ELF-1 (cell line): ENCODE results near the gene STK16.
"Not testable (repeated sequence)": the region's sequence is repeated elsewhere in the genome, so short reads cannot be mapped to it uniquely, and the experiment has no call there.

ENCODE experiments used
- DNase-seq: peaks from one replicate; pipeline ENCODE4 v3.0.0-alpha.2; 2016; ENCODE audit warnings: low read depth, low spot score

Gene STK16, protein sequence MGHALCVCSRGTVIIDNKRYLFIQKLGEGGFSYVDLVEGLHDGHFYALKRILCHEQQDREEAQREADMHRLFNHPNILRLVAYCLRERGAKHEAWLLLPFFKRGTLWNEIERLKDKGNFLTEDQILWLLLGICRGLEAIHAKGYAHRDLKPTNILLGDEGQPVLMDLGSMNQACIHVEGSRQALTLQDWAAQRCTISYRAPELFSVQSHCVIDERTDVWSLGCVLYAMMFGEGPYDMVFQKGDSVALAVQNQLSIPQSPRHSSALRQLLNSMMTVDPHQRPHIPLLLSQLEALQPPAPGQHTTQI

DNA sequence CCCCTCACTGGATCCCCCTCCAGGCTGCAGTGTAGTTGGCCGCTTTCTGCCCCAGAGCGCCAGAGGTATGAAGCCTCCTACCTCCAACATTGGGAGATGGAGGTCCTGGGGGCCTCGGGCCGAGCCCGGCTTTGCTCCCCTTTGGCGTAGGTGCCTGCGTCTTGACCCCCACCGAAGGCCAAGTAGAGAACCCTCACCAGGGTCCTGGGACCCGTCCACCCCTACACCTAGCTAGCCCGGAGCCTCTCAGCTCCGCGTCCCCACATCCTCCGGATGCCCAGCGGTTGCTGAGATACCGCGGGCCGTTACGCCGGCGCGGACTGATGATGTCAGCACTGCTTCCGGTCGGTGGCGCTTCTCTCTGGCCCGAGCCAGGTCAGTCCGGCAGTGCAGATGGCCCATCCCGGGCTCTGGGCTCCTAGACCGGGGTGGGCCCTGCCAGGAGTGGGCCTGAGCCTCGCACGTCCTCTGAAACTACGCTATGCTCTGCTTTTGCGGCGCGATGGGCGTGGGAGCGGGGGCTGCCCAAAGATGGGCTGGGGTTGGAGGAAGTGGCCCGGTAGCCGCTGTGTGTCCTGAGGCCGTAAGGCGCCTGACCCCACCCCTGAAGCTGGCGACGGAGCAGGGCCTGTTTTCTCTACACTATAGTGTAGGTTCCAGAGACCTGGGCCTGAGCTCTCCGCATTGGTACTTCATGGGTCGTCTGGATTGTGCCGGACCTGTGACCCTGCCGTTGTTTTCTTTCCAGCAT is at the start of gene STK16, which contains the start of gene GLB1L:
Gene STK16, plus strand, starts transcription at position 332 of the 751 bp plus-strand sequence. CDS start 521 bp downstream, outside the sequence.
Gene GLB1L, minus strand, starts transcription at position 297 of the 751 bp plus-strand sequence. CDS start 1,871 bp downstream, outside the sequence.
- peak; percentile 97 for DNase-seq

DNA sequence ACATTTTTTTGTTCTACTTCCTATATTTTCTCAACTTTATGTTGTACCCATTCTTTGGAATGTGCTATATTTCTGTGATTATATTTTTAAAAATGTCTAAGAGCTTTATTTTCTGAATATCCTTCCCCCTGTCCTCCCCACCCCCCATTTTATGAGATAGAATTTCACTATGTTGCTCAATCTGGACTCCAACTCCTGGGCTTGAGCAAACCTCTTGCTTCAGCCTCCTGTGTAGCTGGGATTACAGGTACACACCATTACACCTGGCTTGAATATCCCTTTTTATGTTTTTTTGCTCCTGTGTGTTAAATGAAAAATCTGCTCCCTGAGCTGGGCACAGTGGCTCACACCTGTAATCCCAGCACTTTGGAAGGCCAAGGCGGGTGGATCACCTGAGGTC is 47.9 kb upstream of the STK16 start:
- DNase-seq: no peak

DNA sequence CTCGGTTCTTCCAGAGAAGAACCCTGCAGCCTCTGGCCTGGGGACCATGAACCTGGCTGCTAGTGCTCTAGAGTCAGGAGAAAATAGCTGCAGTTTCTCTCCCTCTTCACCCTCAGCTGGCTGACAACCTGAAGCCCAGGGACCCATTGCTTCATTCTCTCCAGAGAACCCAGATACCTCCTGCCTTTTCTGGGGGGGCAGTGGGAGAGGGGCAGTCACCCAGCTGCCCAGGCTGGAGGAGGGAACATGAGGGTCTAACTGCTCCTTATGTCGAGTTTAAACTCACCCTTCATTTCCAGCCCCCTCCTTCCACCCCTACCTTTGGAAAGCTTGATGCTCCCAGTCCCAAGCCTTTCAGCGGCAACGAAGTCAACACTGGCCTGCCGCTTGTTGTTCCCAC is 46.3 kb upstream of the STK16 start:
- DNase-seq: no peak

DNA sequence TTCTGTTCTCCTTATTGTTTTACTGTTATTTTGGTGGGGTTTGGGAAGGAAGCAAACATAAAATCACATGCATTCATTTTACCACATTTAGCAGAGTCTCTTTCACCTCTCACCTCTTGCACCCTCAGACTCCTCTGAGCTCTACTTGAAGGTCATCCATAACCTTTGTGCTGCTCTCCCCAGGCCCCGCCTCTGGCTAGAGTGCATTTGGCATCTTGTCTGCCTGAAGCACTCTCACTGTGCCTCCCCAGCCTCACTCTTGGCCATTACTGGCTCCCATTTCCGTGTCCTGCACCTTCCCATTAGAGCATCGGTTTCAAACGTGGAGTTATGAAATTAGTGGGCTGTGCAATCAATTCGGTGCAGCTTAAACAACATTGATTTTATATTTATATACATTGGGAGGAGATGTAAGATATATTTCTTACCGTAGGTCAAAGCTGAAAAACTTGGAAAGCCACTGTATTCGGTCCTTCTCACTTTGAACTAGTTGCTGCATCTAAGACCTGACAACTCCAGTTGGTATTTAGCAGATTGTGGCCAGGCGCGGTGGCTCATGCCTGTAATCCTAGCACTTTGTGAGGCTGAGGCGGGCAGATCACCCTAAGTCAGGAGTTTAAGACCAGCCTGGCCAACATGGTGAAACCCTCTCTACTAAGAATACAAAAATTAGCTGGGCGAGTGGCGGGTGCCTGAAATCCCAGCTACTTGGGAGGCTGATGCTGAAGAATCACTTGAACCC is 45.6 kb upstream of the STK16 start:
- DNase-seq: no peak

DNA sequence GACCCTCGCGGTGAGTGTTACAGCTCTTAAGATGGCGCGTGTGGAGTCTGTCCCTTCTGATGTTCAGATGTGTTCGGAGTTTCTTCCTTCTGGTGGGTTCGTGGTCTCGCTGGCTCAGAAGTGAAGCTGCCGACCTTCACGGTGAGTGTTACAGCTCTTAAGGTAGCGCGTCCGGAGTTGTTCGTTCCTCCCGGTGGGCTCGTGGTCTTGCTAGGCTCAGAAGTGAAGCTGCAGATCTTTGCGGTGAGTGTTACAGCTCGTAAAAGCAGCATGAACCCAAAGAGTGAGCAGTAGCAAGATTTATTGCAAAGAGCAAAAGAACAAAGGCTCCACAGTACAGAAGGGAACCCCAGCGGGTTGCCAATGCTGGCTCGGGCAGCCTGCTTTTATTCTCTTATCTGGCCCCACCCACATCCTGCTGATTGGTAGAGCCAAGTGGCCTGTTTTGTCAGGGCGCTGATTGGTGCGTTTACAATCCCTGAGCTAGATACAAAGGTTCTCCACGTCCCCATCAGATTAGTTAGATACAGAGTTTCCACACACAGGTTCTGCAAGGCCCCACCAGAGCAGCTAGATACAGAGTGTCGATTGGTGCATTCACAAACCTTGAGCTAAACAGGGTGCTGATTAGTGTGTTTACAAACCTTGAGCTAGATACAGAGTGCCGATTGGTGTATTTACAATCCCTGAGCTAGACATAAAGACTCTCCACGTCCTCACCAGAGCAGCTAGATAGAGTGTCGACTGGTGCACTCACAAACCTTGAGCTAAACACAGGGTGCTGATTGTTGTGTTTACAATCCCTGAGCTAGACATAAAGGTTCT is 44.6 kb upstream of the STK16 start:
- peak; percentile 26 for DNase-seq

DNA sequence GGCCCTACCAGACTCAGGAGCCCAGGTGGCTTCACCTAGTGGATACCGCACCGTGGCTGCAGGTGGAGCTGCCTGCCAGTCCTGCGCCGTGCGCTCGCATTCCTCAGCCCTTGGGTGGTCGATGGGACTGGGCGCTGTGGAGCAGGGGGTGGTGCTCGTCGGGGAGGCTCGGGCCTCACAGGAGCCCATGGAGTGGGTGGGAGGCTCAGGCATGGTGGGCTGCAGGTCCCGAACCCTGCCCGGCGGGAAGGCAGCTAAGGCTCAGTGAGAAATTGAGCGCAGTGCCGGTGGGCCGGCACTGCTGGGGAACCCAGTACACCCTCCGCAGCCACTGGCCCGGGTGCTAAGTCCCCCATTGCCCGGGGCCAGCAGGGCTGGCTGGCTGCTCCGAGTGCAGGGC is 43.9 kb upstream of the STK16 start:
- DNase-seq: not testable (repeated sequence)

DNA sequence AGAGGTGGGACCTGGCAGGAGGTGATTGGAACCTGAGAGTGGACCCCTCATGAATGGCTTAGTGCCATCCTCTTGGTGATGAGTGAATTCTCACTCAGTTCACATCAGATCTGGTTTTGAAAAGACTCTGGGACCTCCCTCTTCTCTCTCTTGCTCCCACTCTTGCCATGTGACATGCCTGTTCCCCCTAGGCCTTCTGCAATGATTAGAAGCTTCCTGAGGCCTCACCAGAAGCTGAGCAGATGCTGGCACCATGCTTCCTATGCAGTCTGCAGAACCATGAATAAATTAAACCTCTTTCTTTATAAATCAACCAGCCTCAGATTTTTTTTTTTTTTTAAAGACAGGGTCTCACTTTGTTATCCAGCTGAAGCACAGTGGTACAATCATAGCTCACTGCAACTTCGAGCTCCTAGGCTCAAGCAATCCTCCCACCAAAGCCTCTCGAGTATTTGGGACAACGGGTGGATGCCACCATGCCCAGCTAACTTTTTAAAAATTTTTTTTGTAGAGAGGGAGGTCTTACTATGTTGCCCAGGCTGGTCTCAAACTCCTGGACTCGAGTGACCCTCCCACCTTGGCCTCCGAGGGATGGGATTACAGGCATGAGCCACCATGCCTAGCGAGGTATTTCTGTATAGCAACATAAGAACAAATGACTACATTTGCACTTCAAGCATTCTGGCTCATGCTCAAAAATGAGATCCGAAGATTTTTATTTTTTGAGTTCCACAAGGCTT is 40.7 kb upstream of the STK16 start:
- no peak for DNase-seq

DNA sequence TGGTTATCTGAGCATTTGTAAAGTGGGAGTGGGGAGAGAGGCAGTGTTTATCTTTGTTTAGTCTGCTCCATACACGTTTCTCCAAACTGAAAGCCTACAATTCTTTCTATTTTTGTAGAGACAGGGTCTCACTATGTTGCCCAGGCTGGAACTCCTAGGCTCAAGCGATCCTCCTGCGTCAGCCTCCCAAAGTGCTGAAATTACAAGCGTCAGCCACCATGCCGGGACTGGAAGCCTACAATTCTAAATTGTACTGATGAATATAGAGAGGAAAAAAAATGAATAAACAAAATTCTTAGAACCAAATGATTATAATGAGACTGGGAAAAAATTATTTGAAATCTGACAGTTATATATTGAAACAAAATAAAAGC is 40.1 kb upstream of the STK16 start:
- no peak for DNase-seq

DNA sequence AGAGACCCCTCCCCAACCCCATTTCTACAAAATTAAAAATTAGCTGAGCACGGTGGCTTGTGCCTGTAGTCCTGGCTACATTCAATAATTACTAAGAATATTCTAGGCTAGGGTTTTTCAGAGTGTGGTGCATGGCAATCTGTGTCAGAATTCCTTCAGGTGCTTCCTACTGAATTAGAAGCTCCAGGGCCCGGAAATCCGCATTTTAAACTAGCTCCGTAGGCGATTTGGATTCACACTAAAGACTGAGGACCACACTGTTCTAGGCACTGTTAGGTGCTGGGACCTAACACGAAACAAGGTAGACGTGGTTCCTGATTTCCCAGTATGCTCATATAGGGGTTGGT is 39.3 kb upstream of the STK16 start:
- no peak for DNase-seq

DNA sequence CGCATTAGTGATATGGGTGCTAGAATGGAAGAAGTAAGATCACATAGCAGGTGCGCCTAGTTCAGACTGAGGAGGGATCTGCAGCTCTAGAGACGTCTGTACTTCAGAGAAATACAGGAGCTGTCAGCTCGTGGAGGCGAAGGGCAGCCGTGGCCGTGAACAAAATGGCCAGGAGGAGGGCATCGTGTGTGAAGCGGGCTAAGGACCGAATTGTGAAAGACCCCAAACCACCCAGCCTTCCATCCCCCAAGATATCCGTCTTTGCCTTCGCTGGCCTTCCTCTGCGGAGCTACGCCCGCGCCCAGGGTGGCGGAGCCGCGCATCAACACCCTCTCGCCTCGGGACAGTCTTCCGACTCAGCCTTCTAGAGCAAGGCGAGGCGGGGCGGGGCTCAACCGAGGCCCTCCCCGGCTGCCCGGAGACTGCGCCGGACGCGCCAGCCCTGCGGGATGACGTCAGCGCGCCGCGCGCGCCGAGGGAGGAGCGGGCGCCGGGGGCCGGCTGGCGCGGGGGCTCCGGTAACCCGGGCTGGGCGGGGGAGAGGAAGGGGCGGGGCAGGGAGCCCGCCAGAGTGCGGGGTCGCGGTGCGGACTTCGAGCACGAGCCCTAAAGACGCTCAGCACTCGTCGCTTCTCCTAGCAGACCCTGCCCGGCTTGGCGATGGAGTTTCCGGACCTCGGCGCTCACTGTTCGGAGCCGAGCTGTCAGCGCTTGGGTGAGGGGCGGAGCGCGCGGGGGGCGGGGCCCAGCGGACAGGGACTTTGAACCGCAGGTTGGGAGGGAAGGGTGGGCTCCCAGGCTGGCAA is 38.7 kb upstream of the STK16 start, which contains the start of gene ZFAND2B:
Gene ZFAND2B, plus strand, starts transcription at position 455 of the 806 bp plus-strand sequence. Its CDS starts 206 bp downstream, at position 661.
- DNase-seq: peak; percentile 95

DNA sequence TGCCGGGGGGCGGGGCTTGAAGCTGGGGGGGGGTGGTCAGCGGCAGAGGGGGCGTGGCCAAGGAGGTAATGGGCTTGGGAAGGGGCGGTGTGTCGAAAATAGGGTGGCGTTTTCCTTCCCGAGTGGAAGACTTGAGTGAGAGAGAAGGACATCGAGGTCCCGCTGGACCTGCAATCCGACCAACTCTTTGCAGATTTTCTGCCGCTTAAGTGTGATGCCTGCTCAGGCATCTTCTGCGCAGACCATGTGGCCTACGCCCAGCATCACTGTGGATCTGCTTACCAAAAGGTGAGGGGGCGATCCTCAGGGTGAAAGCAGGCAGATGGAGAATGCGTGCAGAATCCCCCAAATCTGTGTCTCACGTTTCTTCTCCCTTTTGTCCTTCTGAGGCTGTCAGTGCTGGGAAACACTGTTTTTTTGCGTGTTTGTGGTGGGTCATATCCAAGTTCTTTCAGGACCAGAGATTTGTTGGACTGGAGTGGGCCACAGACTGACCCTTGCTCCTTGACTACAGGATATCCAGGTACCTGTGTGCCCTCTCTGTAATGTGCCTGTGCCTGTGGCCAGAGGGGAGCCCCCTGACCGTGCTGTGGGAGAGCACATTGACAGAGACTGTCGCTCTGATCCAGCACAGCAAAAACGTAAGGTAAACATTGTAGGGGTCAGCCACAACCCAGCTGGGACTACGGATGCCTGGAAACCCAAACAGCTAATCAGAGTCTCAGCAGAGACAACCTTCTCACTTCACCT is 38.0 kb upstream of the STK16 start:
- no peak for DNase-seq

DNA sequence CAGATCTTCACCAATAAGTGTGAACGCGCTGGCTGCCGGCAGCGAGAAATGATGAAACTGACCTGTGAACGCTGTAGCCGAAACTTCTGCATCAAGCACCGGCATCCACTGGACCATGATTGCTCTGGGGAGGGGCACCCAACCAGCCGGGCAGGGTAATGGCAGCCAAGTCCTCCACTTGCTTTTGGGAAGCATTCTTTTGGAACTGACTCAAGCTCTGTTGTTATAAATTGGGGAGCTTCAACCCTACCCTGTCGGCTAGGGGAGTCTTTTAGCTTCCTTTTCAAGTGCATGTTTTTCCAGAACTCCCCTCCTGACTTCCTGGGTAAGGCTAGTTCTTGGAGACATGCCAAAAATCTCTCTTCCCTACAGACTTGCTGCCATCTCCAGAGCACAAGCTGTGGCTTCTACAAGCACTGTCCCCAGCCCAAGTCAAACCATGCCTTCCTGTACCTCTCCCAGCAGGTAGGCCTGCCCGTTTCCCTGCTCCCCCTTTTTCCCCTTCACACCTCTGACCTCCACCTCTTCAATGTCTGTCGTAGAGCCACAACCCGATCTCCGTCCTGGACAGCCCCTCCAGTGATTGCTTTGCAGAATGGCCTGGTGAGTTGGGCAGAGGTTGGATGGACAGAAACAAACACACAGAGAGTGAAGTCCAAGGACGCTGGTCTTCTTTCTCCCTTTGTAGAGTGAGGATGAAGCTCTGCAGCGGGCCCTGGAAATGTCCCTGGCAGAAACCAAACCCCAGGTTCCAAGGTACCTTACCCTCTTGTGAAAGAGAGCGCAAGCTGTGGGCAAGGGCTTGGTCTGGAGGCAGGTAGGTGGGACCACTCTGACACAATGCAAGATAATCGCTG is 37.2 kb upstream of the STK16 start:
- DNase-seq: no peak

DNA sequence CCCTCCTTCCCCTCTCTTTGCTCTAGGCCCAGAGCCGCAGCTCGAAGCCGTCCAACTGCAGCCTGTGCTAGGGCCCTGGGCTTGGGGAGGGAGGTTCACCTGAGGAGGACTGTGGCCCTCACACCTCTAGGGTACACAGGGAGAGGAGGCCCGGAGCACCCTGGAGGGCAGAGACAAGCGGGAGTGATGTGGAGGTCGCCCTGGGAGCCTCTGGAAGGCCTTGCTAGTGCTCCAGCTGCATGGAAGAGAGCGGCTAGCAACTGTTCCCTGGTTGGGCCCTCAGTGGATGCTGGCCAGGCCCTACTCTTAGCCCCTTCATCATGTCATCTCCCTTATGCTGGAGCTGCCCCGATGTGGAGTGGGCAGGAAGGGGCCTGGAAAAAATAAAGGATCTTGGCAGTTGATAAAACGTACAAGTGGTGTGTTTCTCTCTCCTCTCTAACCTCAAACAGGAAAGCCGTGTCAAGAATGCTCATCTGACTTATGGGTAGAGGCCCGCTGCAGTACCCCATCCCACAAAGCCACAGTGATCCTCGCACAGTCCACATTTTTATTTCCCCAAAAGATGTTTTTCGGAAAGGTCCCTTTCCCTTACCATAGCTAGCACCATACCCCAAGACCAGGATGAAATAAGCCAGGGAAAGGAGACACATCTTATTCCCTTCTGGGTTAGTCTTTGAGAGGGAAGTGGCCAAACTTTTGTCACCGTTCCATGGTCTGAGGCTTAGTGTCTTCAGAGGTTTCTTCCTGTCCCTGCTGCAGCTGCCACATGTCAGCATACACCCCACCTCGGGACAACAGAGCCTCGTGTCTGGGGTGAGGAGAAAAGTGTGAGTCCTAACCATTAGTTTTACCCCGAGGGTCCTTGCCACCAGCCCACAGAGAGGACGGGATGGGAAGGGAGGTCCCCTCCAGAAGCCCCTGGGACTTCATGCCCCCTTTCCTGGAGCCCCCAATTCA is 35.8 kb upstream of the STK16 start:
- DNase-seq: no peak

DNA sequence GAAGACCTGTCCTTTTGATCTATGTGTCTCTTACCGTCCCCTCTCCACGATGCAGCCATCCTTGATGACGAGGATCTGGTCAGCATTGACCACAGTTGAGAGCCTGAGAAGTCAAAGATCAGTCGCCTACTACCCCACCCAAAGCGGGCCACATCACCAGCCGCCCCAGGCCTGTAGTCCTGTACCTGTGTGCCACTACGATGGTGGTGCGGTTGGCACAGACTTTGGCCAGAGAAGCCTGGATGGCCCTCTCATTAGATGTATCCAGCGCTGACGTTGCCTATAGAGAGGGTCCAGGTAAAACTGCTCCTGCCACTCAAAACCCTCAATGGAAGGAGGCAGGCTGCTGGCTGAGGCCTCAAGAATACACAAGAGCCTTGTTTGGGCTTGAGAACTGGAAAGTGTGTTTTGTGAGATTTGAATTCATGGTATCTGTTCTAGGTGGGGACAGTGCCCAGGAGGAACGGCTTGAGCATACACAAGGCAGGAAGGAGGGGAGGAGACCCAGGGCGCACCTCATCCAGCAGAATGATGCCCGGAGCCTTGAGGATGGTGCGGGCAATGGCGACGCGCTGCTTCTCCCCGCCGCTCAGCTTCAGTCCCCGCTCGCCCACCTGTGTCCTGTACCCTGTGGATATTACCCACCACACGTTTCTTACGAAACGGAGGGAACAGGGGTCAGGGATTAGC is 34.9 kb upstream of the STK16 start:
- no peak for DNase-seq

DNA sequence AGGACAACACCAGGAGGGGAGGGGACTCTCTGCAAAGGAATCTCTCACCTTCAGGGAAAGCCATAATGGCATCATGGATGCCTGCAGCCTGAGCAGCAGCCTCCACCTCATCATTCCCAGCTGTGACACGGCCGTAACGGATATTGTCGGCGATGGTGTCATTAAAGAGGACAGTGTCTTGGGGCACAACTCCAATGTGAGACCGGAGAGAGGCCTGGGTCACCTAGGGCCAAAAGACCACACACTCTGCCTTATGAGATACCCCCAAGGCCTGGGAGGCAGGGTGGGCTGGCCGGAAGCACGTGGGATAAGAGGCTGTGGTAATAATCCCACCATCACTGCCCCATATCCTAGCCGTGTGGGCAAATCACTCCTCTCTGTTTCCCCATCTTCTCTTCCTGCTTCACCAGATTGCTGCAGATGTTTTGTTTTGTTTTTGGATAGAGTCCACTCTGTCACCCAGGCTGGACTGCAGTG is 34.4 kb upstream of the STK16 start:
- no peak for DNase-seq

DNA sequence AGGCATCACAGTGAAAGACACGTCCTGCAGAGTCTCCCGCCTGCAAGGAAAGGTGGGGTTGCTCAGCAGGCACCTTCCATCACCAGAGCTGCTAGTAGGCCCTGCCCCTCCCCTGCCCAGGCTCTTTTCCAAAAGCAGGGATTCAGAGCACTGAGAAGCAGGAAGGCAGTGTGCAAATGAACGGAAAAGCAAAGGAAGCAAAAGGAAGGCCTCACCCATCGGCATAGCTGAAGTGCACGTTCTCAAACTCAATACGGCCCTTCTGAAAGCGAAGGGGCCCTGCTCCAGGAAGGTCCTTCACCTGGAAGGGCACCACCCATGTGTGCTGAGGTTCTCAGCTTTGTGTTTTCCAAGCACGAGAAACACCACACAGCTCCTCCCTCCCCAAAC is 32.3 kb upstream of the STK16 start:
- DNase-seq: no peak
